Bronchial epithelial cell (primary cell): Measurements from ENCODE around the gene NLRC5. TPM values are rescaled to one million over a fixed set of nuclear protein-coding genes. Genes with fewer than 3 reads are reported as not detected.

Experiments
- DNase-seq: peaks from one replicate; pipeline ENCODE4 v3.0.0-alpha.2; 2010; ENCODE audit warnings: low read depth
- FAIRE-seq: peaks from 2 replicates; lab custom pipeline; 2011; peaks lifted over from hg19 to GRCh38; lab: Jason Lieb, UNC
- H3K27me3 ChIP-seq: 2 replicates; pipeline ENCODE4 v1.5.1; 2011; ENCODE audit warnings: low read length; ENCODE audit not compliant: control insufficient read depth, insufficient read depth
- H3K36me3 ChIP-seq: 2 replicates; pipeline ENCODE4 v1.5.1; 2011; ENCODE audit warnings: low read length; ENCODE audit not compliant: control insufficient read depth, insufficient read depth
- H3K4me3 ChIP-seq: 2 replicates; pipeline ENCODE4 v1.5.1; 2011; ENCODE audit warnings: mild to moderate bottlenecking, low read depth, low read length, control low read depth
- total RNA-seq: library from RNA; depleted of rRNA; stranded (reverse); fragments of >200 nt; gene quantifications from 2 replicates; pipeline ENCODE4 v1.2.1, GENCODE V29; 2014
- TF ChIP-seq, protein P1 (sequence below): IDR thresholded peaks from 2 replicates; pipeline ENCODE4 v1.5.1; 2011; ENCODE audit warnings: mild to moderate bottlenecking, moderate library complexity, low read length, control low read depth, inconsistent platforms; ENCODE audit not compliant: insufficient read depth, severe bottlenecking

The NLRC5 gene
- total RNA-seq, 1 donor from 2014 or later, result 2.1 TPM

DNA sequence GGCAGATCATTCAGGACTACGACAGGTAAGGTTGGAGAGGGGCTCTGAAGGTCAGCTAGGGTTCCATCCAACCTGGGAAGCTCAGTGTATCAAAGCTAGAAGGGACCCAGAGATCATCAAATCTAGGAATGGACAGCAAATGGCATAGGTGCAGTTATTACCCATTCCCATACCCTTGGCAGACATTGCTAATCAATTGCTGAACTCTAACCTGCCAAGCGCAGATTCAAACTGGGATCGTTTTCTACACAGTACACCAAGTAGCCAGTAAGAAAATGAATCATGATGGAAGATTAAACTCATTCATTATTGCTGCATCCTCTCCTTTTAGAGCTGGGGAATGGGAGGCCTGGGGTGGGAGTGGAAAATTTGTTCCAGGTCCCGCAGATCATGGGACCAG is 136.6 kb downstream of the NLRC5 start:
- no peak for DNase-seq
- Histone ChIP-seq H3K27me3 (no peaks in the 10 kb centered on the region), H3K4me3 (no peak overlapping the region), H3K36me3 (peaks cover 1% of the 10 kb centered on the region)
- no peak for FAIRE-seq
- TF ChIP-seq, protein P1, sequence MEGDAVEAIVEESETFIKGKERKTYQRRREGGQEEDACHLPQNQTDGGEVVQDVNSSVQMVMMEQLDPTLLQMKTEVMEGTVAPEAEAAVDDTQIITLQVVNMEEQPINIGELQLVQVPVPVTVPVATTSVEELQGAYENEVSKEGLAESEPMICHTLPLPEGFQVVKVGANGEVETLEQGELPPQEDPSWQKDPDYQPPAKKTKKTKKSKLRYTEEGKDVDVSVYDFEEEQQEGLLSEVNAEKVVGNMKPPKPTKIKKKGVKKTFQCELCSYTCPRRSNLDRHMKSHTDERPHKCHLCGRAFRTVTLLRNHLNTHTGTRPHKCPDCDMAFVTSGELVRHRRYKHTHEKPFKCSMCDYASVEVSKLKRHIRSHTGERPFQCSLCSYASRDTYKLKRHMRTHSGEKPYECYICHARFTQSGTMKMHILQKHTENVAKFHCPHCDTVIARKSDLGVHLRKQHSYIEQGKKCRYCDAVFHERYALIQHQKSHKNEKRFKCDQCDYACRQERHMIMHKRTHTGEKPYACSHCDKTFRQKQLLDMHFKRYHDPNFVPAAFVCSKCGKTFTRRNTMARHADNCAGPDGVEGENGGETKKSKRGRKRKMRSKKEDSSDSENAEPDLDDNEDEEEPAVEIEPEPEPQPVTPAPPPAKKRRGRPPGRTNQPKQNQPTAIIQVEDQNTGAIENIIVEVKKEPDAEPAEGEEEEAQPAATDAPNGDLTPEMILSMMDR, result no peak

DNA sequence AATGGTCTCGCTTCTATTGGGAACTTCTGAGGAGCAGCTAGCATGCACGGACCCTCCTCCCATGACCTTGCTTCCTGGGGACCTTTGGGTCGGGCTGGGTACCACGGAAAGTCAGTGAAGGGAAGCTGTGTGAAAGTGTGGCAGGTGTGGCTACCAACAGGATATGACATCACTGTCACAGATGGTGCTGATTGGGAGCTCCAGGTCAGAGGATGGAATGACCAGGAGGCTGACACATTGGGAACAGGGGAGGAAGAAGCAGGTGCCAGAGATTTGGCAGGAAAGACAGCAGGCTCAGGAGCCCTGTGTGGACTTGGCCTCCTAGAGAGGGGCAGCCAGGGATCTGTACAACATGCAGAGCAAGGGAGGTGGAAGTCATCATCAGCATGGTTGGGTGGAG is 137.1 kb downstream of the NLRC5 start:
- FAIRE-seq, result peak; percentile 58
- DNase-seq, result no peak
- TF ChIP-seq, protein P1, result no peak
- no peaks in the 10 kb centered on the region for H3K27me3 ChIP-seq
- H3K36me3 ChIP-seq, result peaks cover 1% of the 10 kb centered on the region
- H3K4me3 ChIP-seq, result no peak overlapping the region

DNA sequence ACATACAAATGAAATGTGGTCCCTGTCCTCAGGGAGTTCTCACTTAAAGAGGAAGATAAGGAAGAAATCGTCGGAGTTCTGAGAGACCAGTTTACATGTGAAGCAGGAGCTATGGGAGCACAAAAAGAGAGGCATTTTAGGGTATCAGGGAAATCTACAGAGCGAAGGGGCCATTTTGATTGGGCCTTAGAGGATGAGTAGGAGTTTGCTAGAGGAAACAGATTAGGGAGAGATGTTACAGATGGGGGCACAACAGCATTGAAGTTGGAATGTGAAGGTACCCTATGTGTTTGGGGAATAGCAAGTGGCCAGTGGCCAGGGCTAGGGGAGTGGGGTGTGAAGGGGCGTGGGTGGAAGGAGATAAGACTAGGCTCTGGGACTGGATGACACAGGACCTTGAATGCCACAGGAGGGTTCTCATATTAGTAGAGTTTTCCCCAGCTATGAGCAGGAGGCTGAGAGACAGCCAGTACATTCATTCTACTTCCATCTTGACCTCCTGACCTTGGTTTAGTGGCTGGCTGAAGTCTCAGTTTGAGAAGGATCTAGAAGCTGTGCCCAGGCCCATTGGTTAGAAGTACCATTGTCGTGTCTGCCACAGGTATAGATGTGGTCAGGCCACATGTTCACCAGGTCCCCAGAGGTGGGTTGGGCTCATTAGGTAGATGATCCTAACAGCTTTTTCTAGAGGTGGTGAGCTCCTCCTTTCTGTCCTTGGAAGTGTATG is 137.8 kb downstream of the NLRC5 start:
- Histone ChIP-seq H3K27me3 (no peaks in the 10 kb centered on the region), H3K4me3 (no peak overlapping the region), H3K36me3 (no peaks in the 10 kb centered on the region)
- no peak for DNase-seq
- no peak for FAIRE-seq
- TF ChIP-seq, protein P1, result no peak

DNA sequence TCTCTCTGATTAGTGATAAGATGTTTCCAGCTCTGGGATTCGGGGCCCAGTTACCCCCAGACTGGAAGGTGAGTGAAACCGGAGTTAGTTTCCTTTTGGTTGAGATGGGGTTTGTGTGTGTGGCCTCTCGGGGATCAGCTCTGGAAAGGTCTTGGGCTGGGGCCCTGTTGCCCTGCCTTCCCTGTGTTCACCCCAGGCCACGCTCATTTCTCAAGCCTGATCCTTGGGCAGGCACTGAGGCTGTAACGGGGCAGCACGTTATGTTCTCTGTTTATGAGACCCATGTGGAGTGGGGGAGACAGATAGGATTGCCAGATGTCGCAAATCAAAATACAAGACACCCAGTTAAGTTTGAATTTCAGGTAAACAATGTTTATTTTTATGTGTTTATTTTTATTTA is 138.5 kb downstream of the NLRC5 start:
- DNase-seq (no peak), FAIRE-seq (no peak)
- no peaks in the 10 kb centered on the region for H3K36me3 ChIP-seq
- no peaks in the 10 kb centered on the region for H3K27me3 ChIP-seq
- TF ChIP-seq, protein P1, result no peak
- no peak overlapping the region for H3K4me3 ChIP-seq

DNA sequence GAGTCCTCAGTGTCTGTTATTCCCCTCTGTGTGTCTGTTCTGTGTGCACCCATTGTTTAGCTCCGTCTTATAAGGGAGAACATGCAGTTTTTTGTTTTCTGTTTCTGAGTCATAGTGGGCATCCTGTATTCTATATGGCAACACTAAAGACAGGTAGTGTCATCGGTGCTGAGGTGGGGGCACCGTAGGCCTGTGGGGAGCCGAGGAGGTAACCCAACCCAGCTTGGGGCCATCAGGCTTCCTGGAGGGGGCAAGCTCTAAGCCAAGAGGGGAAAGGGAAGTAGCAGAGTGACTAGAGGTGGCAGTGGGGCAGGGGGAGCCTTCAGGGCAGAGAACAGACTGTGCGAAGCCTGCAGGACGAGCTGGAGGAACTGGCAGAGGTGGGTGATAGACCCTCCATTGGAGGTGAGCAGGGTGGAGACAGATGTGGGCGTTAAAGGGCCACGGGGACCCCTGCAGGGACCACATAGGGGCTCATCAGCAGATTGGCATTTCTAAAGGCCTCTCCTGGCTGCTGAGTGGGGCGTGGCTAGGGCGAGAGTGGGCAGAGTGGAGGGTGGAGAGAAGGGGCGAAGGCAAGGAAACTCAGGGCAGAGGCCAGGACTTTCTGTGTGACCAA is 139.5 kb downstream of the NLRC5 start:
- DNase-seq (no peak), FAIRE-seq (no peak)
- Histone ChIP-seq H3K27me3 (no peaks in the 10 kb centered on the region), H3K4me3 (no peak overlapping the region), H3K36me3 (no peaks in the 10 kb centered on the region)
- TF ChIP-seq, protein P1, result no peak
